GM19023 (cell line): ENCODE measurements around the gene ADGRD2.
"Not testable (repeated sequence)": the region's sequence is repeated elsewhere in the genome, so short reads cannot be mapped to it uniquely, and the experiment has no call there.

ENCODE experiments used
- ATAC-seq: cut with Tn5 transposase; IDR thresholded peaks from one replicate; pipeline ENCODE4 v1.9.1; 2021; ENCODE audit warnings: mild to moderate bottlenecking, moderate library complexity; ENCODE audit not compliant: unreplicated experiment

Gene ADGRD2, protein sequence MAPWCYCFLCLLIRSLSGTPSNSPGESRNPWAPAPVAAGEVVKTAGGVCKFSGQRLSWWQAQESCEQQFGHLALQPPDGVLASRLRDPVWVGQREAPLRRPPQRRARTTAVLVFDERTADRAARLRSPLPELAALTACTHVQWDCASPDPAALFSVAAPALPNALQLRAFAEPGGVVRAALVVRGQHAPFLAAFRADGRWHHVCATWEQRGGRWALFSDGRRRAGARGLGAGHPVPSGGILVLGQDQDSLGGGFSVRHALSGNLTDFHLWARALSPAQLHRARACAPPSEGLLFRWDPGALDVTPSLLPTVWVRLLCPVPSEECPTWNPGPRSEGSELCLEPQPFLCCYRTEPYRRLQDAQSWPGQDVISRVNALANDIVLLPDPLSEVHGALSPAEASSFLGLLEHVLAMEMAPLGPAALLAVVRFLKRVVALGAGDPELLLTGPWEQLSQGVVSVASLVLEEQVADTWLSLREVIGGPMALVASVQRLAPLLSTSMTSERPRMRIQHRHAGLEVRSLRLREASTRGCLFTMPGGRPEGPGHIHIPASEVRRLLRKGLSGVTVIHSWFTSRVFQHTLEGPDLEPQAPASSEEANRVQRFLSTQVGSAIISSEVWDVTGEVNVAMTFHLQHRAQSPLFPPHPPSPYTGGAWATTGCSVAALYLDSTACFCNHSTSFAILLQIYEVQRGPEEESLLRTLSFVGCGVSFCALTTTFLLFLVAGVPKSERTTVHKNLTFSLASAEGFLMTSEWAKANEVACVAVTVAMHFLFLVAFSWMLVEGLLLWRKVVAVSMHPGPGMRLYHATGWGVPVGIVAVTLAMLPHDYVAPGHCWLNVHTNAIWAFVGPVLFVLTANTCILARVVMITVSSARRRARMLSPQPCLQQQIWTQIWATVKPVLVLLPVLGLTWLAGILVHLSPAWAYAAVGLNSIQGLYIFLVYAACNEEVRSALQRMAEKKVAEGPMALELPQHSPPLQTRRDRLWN

DNA sequence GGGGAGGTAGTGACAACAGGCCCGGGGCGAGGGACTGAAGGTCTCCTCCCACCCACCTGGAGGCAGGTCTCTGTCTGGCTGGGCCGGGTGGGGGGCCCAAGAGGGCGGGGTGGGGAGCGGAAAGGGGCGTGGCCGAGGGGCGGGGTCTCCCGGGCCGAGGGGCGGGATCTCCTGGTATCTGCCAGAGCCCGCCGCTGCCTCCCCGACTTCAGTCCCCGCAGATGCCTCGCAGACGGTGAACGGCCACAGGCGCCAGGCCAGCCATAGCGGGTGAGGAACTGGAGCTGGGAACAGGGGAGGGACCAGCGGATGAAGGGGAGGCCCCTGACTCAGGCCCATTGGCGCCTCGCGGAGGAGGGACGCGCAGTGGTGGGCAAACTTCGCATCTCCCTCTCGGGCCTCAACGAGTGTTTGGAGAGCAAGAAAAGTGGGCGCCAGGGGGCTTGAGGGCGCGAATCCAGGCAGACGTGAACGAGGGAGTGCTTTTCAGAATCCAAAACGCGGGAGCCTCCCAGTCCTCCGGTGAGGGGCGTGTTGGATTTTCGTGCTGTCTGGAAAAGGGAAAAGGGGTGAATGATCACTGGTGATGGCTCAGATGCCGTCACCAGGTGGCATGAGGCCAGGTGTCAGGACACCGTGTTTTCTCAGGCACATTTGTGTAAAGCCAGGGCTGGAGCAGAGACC, at the start of gene ADGRD2:
Gene ADGRD2, plus strand, starts transcription at position 211 of the 684 bp plus-strand sequence. CDS start 1,216 bp downstream, outside the sequence.
- ATAC-seq = no peak

DNA sequence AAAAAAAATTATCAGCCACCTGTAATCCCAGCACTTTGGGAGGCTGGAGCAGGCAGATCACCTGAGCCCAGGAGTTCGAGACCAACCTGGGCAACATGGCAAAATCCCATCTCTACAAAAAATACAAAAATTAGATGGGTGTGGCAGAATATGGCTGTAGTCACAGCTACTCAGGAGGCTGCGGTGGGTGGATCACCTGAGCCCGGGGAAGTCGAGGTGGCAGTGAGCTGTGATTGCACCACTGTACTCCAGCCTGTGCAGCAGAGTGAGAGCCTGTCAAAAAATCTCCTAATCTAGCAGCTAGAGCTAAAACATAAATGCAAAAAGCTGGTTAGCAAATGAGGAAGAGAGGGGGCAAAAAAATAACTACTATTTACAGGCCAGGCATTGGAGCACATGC, 47.0 kb upstream of the ADGRD2 start:
- ATAC-seq = no peak

GRCh38 chr9:124409410-124409809, 40.8 kb upstream of the ADGRD2 start:
- no peak for ATAC-seq

DNA sequence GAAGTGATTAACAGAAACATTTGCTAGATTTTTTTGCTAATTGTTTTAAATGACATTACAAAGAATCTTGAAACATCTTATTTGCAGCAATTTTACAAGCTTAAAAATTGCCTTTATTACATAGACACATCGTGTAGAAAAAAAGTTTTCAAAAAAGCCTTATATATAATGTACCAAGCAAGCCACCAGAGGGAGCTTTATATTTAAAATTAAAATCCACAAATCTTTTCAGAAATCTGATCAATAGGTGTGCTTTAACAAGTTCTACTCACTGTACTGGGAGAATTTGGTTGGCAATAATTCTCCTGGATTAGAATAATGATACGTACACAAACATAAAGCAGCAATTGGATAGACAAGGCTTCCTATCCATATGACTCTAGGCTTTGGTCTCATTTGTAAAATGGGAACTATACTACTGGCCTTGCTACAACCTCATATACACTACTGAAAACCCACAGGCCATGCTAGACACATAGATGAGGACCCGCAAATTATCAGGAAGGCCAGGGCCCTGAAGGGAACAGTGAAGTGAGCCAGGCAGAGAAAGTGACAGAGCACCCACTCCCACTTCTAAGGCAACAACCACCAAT, 39.8 kb upstream of the ADGRD2 start:
- ATAC-seq = no peak

DNA sequence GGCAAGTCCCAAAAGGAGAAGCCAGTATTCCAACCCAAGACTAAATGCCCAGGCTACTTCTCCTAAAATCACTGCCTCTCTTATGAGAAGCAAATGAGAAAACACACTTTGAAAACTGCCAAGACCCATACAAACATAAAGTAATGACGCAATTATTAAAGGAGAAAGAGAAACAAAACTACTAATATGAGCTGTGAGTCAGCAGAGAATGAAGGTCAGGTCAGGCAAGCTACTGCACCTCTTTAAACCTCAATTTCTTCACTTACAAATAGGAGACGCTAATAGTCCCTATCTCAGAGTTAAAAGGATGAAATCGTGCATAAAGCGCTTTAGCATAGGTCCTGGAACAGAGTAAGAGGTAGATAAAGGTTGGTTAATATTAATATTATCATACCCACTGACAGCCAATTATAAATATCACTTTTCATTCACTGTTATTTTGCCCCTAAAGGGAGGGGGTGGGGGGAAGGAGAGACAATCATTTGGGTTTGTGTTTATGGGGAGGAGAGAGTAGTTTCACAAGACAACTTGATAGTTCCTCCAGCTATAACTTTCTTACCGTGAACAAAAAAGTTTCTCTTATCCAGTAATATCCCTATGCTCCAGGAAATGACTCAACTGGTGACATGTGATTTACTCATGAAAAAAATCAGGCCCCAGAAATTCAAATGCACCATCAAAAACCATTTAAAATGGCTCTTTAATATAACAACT, 38.6 kb upstream of the ADGRD2 start:
- ATAC-seq = no peak

GRCh38 chr9:124412228-124412575, 38.0 kb upstream of the ADGRD2 start:
- ATAC-seq = no peak

DNA sequence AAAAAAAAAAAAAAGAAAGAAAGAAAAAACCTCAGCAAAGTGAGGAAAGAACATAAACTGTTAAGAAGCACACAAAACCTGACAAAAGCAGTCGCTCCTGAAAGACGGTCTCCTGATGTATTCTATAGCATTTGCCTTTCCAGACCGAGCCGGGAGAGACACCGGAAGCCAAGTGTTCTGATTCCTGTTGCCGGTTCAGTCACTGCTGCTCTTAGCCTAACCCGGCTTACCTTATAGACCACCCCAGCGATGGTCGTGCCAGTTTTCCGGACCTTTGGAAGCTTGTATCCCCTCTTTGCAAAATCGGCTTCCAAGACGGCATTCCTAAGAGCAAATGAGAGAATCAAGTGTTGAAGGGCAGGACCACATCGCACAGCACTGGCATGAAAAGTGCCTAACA, 35.6 kb upstream of the ADGRD2 start:
- ATAC-seq = no peak

- peak; percentile 93 for ATAC-seq
Measured at GRCh38 chr9:124415102-124415851, 35.0 kb upstream of the ADGRD2 start, which contains the start of gene PSMB7. PSMB7 (minus strand) TSS chr9:124415442; CDS start chr9:124415425, 17 bp downstream.

DNA sequence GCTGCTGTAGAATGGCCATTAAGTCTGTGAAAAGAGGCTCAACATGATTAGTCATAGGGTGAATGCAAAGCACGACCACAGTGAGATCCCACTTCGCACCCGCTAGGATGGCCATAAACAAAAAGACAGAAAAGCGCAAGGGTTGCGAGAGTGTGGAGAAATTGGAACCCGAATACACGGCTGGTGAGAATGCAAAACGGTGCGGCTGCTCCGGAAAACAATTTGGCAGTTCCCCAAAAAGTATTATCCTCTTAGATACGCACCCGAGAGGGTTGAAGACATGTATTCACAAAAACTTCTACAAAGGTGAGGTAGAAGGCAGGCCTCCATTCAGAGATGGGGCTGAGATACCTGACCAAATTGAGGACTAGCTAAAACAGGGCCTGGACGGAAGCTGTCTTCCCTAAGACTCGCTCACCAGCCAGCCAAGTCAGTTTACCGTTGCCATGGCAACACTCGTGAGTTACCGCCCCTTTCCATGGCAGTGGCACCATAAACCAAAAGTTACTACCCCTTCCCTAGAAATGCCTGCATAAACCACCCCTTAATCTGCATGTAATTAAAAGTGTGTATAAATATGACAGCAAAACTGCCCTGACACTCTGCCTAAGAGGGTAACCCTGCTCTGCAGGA, 34.3 kb upstream of the ADGRD2 start:
- ATAC-seq = no peak

DNA sequence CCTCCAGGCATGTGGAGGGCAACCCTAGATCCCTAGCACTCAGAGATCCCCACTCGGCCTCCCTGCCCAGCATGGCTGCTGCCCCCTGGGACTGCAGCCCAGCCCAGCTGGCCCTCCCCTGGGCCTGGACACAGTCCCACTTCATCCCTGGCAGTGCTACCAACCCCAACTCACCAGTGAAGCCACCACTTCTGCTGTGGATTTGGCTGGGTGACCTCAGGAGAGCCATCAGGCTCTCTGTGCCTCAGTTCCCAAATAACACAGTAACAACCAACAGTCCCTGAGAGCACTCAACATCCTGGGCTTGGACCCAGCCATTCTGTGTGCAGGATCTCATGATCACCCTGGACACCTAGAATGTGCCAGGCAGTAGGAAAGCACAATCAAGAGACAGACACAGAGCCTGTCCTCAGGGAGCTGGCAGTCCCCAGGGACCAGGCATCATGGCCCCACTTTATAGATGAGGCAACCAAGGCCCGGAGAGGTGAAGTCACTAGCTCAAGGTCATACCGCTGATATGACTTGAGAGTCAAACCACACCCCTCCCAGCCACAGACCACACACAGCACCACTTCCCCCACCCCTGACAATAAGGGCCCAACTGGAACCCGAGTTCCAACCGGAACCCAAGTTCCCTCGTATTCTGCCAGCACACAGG, 30.3 kb upstream of the ADGRD2 start:
- ATAC-seq = no peak

DNA sequence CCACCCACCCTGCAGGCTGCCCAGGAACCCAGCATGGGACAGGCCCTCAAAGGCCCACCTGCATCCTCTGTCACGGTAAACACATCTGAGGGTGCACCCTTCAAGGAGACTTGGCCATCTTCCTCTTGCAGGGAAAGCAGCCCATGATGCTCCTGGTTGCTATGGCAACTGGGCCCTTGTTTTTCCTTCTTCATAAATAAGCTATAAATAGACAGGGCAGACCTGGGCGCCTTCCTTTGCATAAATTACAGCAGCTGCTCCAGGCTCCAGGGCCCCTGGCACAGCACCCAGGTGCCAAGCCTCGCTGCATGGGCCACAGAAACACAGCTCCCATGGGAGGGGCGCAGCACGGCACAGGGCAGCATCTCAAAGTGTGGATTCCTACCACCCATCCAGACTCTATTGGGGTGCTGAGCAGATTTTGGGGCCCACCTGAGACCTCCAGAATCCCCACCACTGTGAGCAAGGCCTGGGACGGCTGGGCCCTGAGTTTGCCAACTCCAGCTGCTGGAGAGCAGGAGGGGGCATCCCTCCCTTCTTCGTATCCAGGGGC, 29.2 kb upstream of the ADGRD2 start:
- ATAC-seq = no peak

DNA sequence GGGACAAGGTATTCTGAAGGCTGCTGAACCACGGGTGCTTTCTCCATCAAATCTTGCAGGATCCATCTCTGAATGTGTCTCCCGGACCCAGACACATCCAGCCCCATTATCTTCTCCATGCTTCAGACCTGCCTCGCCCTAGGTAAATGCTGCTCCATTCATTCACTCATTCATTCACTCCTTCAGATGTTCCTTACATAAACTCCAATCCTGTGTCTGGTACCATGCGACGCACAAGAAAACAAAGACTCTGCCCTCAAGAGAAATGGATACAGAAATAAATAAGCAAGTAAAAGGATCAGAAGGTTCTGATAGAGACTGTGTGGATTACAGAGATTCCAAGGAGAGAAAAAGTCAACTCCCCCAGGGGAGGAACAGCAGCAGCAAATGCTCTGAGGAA, 27.1 kb upstream of the ADGRD2 start:
- no peak for ATAC-seq

- ATAC-seq = no peak
Measured at GRCh38 chr9:124423591-124423990, 26.7 kb upstream of the ADGRD2 start.

- not testable (repeated sequence) for ATAC-seq
Measured at GRCh38 chr9:124425733-124426132, 24.5 kb upstream of the ADGRD2 start.

DNA sequence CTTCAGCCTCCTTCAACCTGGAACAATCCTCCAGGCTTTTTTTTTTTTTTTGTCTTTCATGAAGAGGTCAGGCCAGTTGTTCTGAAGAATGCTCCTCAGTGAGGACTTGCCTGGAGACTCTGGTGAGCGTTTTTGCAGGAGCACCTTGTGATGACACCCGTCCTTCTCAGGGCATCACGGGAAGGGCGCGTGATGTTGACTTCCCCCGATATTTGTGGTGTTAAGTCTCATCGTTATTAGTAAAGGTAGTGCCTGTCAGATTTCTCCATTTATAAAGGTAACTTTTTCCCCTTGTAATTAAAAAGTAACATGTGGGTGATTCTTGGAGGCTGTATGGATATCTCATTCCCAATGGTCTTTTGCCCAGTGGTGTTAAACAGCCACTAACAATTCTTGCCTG, 23.9 kb upstream of the ADGRD2 start:
- no peak for ATAC-seq

DNA sequence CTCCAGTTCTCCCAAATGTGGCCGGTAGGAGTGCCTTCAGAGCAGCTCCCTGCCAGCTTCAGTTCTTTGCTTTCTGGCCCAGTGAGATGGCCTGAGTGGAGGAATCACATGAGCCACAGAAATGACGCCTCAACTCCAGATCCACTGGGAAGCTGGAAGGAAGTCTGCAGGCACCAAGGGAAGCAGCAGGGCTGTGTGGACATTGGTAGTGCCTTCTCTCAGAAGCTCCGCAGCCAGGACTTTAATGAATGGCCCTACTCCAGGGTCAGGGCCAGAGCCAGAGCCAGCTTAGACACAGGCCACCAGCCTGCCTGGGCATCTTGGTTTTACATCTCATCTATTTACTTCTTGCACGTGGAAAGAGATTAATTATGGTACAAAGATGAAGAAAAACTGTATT, 23.0 kb upstream of the ADGRD2 start:
- no peak for ATAC-seq

GRCh38 chr9:124428751-124429529, 21.3 kb upstream of the ADGRD2 start:
- no peak for ATAC-seq
